ENCODE results near the gene CWC25. TPM values are rescaled to one million over a fixed set of nuclear protein-coding genes. Genes with fewer than 3 reads are reported as not detected.

CWC25 gene
- total and polyA plus RNA-seq, 2 of the 13 experiments (the other 11 are each of a cell fraction or from before 2014, with no cell fraction given) = 15.6 to 22.7 TPM

DNA sequence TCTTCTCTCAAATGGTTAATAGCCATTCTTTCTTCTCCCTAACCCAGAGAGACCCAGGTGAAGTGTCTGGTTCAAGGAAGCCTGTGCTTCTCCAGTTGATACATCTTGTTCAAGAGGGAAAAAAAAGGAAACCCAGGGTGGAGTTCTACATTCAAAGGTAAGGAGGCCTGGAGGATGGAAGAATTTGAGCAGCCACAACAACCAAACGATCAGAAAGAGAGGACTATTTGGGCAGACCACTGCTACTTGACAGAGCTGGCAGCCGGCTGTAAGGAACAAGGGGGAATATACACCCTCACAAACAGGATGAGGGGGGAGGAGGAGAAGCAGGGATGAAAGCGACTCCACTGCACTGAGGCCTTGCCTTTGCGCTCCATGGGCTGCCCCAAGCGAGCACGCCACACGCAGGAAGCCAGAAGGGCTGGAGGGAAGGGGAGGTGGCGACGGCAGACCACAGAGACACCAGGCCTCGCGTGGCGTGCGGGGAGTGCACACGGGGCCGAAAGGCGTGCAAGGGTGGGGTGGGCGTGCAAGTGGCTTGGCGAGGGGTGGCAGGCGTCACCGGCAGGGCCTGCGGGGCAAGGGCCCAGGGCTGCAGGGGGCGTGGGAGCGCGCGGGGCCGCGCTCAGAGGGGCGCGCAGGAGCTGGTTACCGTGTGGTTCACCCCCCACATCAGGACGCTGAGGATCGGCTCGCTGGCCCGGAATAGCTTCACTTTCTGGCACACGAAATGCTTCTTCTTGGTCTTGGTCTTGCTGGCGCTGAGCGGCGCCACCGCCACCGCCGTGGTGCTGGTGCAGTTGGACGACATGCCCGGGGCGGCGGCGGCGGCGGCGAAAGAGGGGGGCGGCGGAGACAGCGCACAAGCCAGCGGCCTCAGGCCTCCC lies 26.3 kb downstream of the CWC25 start (continued):
- TF ChIP-seq, protein P1, sequence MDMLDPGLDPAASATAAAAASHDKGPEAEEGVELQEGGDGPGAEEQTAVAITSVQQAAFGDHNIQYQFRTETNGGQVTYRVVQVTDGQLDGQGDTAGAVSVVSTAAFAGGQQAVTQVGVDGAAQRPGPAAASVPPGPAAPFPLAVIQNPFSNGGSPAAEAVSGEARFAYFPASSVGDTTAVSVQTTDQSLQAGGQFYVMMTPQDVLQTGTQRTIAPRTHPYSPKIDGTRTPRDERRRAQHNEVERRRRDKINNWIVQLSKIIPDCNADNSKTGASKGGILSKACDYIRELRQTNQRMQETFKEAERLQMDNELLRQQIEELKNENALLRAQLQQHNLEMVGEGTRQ (IDR thresholded peaks at IDR 0.05; ENCODE audit: low read depth, low read length) = no peak
- TF ChIP-seq, protein P1 (CRISPR knock-in tag; IDR thresholded peaks at IDR 0.05; ENCODE audit: borderline replicate concordance) = no peak; the same call in 1 of the 2 replicates
- TF ChIP-seq SOX13 (IDR thresholded peaks at IDR 0.05) = no peak
- TF ChIP-seq SOX13 (CRISPR knock-in tag; conservative IDR thresholded peaks at IDR 0.05 in 1 of 2, IDR thresholded peaks at IDR 0.05 in 1 of 2) = peak in 1 of 2 experiments; percentile 23; a peak in 2 of 4 replicates
- TF ChIP-seq, protein P2, sequence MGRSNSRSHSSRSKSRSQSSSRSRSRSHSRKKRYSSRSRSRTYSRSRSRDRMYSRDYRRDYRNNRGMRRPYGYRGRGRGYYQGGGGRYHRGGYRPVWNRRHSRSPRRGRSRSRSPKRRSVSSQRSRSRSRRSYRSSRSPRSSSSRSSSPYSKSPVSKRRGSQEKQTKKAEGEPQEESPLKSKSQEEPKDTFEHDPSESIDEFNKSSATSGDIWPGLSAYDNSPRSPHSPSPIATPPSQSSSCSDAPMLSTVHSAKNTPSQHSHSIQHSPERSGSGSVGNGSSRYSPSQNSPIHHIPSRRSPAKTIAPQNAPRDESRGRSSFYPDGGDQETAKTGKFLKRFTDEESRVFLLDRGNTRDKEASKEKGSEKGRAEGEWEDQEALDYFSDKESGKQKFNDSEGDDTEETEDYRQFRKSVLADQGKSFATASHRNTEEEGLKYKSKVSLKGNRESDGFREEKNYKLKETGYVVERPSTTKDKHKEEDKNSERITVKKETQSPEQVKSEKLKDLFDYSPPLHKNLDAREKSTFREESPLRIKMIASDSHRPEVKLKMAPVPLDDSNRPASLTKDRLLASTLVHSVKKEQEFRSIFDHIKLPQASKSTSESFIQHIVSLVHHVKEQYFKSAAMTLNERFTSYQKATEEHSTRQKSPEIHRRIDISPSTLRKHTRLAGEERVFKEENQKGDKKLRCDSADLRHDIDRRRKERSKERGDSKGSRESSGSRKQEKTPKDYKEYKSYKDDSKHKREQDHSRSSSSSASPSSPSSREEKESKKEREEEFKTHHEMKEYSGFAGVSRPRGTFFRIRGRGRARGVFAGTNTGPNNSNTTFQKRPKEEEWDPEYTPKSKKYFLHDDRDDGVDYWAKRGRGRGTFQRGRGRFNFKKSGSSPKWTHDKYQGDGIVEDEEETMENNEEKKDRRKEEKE (IDR thresholded peaks at IDR 0.05) = no peak
- TF ChIP-seq HOXD1 (CRISPR knock-in tag; IDR thresholded peaks at IDR 0.05) = no peak
- no peak for TF ChIP-seq RBM22 (optimal IDR thresholded peaks at IDR 0.05; ENCODE audit: low read length)
- no peak for TF ChIP-seq CHD4 (IDR thresholded peaks at IDR 0.05; ENCODE audit: borderline replicate concordance, low read length)
- TF ChIP-seq, protein P3, sequence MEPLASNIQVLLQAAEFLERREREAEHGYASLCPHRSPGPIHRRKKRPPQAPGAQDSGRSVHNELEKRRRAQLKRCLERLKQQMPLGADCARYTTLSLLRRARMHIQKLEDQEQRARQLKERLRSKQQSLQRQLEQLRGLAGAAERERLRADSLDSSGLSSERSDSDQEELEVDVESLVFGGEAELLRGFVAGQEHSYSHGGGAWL (CRISPR knock-in tag; IDR thresholded peaks at IDR 0.05) = peak; percentile 66; the same call in 1 of the 2 replicates
- TF ChIP-seq RARA (CRISPR knock-in tag; IDR thresholded peaks at IDR 0.05) = no peak
- TF ChIP-seq ZNF749 (CRISPR knock-in tag; IDR thresholded peaks at IDR 0.05; ENCODE audit: borderline replicate concordance) = no peak; the same call in 1 of the 2 replicates
- TF ChIP-seq NCOA5 (CRISPR knock-in tag; IDR thresholded peaks at IDR 0.05) = no peak
- no peak for TF ChIP-seq IKZF1 (IDR thresholded peaks at IDR 0.05)
- TF ChIP-seq, protein P4, sequence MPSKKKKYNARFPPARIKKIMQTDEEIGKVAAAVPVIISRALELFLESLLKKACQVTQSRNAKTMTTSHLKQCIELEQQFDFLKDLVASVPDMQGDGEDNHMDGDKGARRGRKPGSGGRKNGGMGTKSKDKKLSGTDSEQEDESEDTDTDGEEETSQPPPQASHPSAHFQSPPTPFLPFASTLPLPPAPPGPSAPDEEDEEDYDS (CRISPR knock-in tag; IDR thresholded peaks at IDR 0.05) = no peak; the same call in 1 of the 2 replicates

All from HepG2 (cell line).